Natural killer cell (primary cell): ENCODE results near the gene HORMAD2. TPM values are rescaled to one million over a fixed set of nuclear protein-coding genes. Genes with fewer than 3 reads are reported as not detected.
A peak's percentile ranks its signal among the peaks of the same experiment; 100 is the strongest.

Experiments used
- ATAC-seq, 3 donors: fragments of 150-1000 bp in 2 of 3; fragments of 200-7000 bp in 1 of 3; cut with Tn5 transposase; 1 replicate in 1 of 3; 2 replicates in 2 of 3; pipeline ENCODE4 v1.10.0; 2021; ENCODE audit warnings: mild to moderate bottlenecking in 2 of 3, moderate library complexity in 2 of 3
- DNase-seq, 2 donors: peaks; one replicate each; pipeline versions ENCODE4 v3.0.0 to v3.0.0-alpha.2; 2013 to 2021; ENCODE audit warnings: mixed read lengths in 1 of 2
- H3K27ac ChIP-seq: one replicate; pipeline ENCODE4 v1.5.1; 2013; ENCODE audit warnings: mild to moderate bottlenecking, low read length
- H3K27me3 ChIP-seq: one replicate; pipeline ENCODE4 v1.6.1; 2013; ENCODE audit warnings: low read length; ENCODE audit not compliant: control insufficient read depth, insufficient read depth
- H3K36me3 ChIP-seq: one replicate; pipeline ENCODE4 v1.6.1; 2013; ENCODE audit warnings: low read length; ENCODE audit not compliant: control insufficient read depth, insufficient read depth
- H3K4me1 ChIP-seq: one replicate; pipeline ENCODE4 v1.6.1; 2013; ENCODE audit warnings: low read length; ENCODE audit not compliant: control insufficient read depth, insufficient read depth
- H3K4me3 ChIP-seq: one replicate; pipeline ENCODE4 v1.5.1; 2013; ENCODE audit warnings: low read length
- H3K9me3 ChIP-seq: one replicate; pipeline ENCODE4 v1.6.1; 2013; ENCODE audit warnings: low read length; ENCODE audit not compliant: control insufficient read depth, insufficient read depth
- H3K27ac Mint-ChIP-seq, 2 donors: one replicate each; pipeline ENCODE4 v1.8.0; 2022; ENCODE audit warnings: mild to moderate bottlenecking in 2 of 2, mixed read lengths in 2 of 2, moderate library complexity in 1 of 2
- H3K27me3 Mint-ChIP-seq, 2 donors: one replicate each; pipeline ENCODE4 v1.8.0; 2022; ENCODE audit warnings: low read depth in 2 of 2, mixed read lengths in 2 of 2
- H3K36me3 Mint-ChIP-seq: one replicate; pipeline ENCODE4 v1.8.0; 2022; ENCODE audit warnings: mixed read lengths
- H3K4me1 Mint-ChIP-seq, 2 donors: one replicate each; pipeline ENCODE4 v1.8.0; 2022; ENCODE audit warnings: mixed read lengths in 2 of 2
- H3K4me3 Mint-ChIP-seq: one replicate; pipeline ENCODE4 v1.8.0; 2022; ENCODE audit warnings: mild to moderate bottlenecking, moderate library complexity, mixed read lengths
- H3K9me3 Mint-ChIP-seq, 2 donors: one replicate each; pipeline ENCODE4 v1.8.0; 2022; ENCODE audit warnings: mixed read lengths in 2 of 2
- WGBS: methylation state at CpG from one replicate; pipeline ENCODE4 v1.1.7; 2013; ENCODE audit warnings: missing lambda C conversion rate; ENCODE audit not compliant: insufficient coverage; 5-methylcytosine and 5-hydroxymethylcytosine counted together
- intact Hi-C: fragments of 100-400 bp; cut with micrococcal nuclease; formaldehyde crosslinking; loops from one replicate; pipeline ENCODE4 v1.14.2; 2022
- total RNA-seq, 4 donors: library from RNA; stranded (reverse); fragments of 120-200 nt in 1 of 4; gene quantifications; one replicate each; pipeline versions ENCODE4 v1.2.3 to v1.2.4, GENCODE V29; 2013 to 2022
- TF ChIP-seq, protein P1 (sequence below): fragments of 200-600 bp; IDR thresholded peaks from one replicate; pipeline ENCODE4 v1.8.0; 2022; ENCODE audit warnings: antibody characterized with exemption

The HORMAD2 gene
- total RNA-seq, 3 donors from 2014 or later (not counting 1 experiment from before 2014, with no cell fraction given), result not detected

GRCh38 chr22:30181459-30182349, 101.4 kb downstream of the HORMAD2 start:
- ATAC-seq, result peak in 1 of 3 donors; percentile 37
- no peaks in the 10 kb centered on the region for H3K36me3 Mint-ChIP-seq
- Histone ChIP-seq H3K27me3 (no peaks in the 10 kb centered on the region), H3K36me3 (no peaks in the 10 kb centered on the region), H3K4me1 (peaks cover 7% of the 10 kb centered on the region), H3K27ac (no peak overlapping the region), H3K9me3 (no peaks in the 10 kb centered on the region), H3K4me3 (no peak overlapping the region)
- H3K4me3 Mint-ChIP-seq, result no peak overlapping the region
- WGBS, result 50% methylated on average over 5 of the region's 7 CpGs
- H3K27ac Mint-ChIP-seq, result no peak overlapping the region
- intact Hi-C loops, result no loop called here
- no peaks in the 10 kb centered on the region for H3K27me3 Mint-ChIP-seq
- no peaks in the 10 kb centered on the region for H3K4me1 Mint-ChIP-seq
- TF ChIP-seq, protein P1, sequence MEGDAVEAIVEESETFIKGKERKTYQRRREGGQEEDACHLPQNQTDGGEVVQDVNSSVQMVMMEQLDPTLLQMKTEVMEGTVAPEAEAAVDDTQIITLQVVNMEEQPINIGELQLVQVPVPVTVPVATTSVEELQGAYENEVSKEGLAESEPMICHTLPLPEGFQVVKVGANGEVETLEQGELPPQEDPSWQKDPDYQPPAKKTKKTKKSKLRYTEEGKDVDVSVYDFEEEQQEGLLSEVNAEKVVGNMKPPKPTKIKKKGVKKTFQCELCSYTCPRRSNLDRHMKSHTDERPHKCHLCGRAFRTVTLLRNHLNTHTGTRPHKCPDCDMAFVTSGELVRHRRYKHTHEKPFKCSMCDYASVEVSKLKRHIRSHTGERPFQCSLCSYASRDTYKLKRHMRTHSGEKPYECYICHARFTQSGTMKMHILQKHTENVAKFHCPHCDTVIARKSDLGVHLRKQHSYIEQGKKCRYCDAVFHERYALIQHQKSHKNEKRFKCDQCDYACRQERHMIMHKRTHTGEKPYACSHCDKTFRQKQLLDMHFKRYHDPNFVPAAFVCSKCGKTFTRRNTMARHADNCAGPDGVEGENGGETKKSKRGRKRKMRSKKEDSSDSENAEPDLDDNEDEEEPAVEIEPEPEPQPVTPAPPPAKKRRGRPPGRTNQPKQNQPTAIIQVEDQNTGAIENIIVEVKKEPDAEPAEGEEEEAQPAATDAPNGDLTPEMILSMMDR, result no peak
- no peak for DNase-seq
- no peaks in the 10 kb centered on the region for H3K9me3 Mint-ChIP-seq

- WGBS, result 85% methylated on average over 4 of the region's 4 CpGs
- H3K27ac ChIP-seq, result no peak overlapping the region
- H3K27me3 ChIP-seq, result no peaks in the 10 kb centered on the region
- Mint-ChIP-seq H3K9me3 (no peaks in the 10 kb centered on the region), H3K27me3 (no peaks in the 10 kb centered on the region), H3K4me3 (no peak overlapping the region), H3K27ac (no peak overlapping the region), H3K4me1 (peaks cover 1 to 2% of the 10 kb centered on the region in 2 donors), H3K36me3 (no peaks in the 10 kb centered on the region)
- H3K36me3 ChIP-seq, result no peaks in the 10 kb centered on the region
- H3K4me1 ChIP-seq, result peaks cover 7% of the 10 kb centered on the region
- ATAC-seq, result no peak
- DNase-seq, result no peak
- intact Hi-C loops, result no loop called here
- no peak overlapping the region for H3K4me3 ChIP-seq
- no peaks in the 10 kb centered on the region for H3K9me3 ChIP-seq
- TF ChIP-seq, protein P1, result no peak
Observed at GRCh38 chr22:30182350-30182745, 102.1 kb downstream of the HORMAD2 start.

- WGBS, result 67% methylated on average over 3 of the region's 4 CpGs
- no peaks in the 10 kb centered on the region for H3K27me3 ChIP-seq
- no peak overlapping the region for H3K4me3 ChIP-seq
- H3K27me3 Mint-ChIP-seq, result no peaks in the 10 kb centered on the region
- DNase-seq, result no peak
- no peaks in the 10 kb centered on the region for H3K9me3 Mint-ChIP-seq
- H3K27ac ChIP-seq, result no peak overlapping the region
- H3K27ac Mint-ChIP-seq, result no peak overlapping the region
- no peaks in the 10 kb centered on the region for H3K36me3 Mint-ChIP-seq
- peaks cover 11% of the 10 kb centered on the region for H3K4me1 ChIP-seq
- no peaks in the 10 kb centered on the region for H3K36me3 ChIP-seq
- H3K9me3 ChIP-seq, result no peaks in the 10 kb centered on the region
- H3K4me1 Mint-ChIP-seq, result peaks cover 5 to 6% of the 10 kb centered on the region in 2 donors
- TF ChIP-seq, protein P1, result no peak
- ATAC-seq, result no peak
- H3K4me3 Mint-ChIP-seq, result no peak overlapping the region
- intact Hi-C loops, result no loop called here
Observed at GRCh38 chr22:30182815-30183214, 102.6 kb downstream of the HORMAD2 start.
